Measurements from ENCODE around the gene MADD. TPM values are rescaled to one million over a fixed set of nuclear protein-coding genes. Genes with fewer than 3 reads are reported as not detected.

The MADD gene
- total RNA-seq: 52.3 TPM

GRCh38 chr11:47269829-47270305 is at the start of gene MADD:
Gene MADD, plus strand, starts transcription at chr11:47270133.
- DNase-seq (ENCODE audit: low spot score) (peak; percentile 90), ATAC-seq (peak; percentile 88)
- intact Hi-C loops (cut with DNase I): no loop called here

- DNase-seq (ENCODE audit: low spot score) (no peak), ATAC-seq (no peak)
- intact Hi-C loops (cut with DNase I): no loop called here
Measured at GRCh38 chr11:47220401-47220821, 49.5 kb upstream of the MADD start.

DNA sequence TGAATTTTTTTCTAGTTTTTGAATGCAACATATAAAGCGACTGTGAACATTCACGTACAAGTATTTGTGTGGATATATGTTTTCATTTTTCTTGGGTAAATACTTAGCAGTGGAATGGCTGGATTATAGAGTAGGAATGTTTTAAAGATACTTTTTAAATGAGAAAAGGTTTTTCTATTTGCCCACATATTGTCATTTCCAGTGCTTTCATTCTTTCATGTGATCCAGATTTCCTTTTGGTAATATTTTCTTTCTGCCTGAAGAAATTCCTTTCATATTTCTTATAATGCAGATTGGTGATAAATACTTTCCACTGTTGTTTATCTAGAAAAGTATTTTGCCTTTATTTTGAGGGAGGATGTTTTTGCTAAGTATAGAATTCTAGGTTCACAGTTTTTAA is 47.2 kb upstream of the MADD start:
- ATAC-seq (no peak), DNase-seq (ENCODE audit: low spot score) (no peak)
- intact Hi-C loops (cut with DNase I): no loop called here

GRCh38 chr11:47225552-47226400 is 44.2 kb upstream of the MADD start:
- intact Hi-C loops (cut with DNase I): no loop called here
- ATAC-seq (no peak), DNase-seq (ENCODE audit: low spot score) (no peak)

GRCh38 chr11:47229161-47229560 is 40.8 kb upstream of the MADD start:
- ATAC-seq: no peak
- intact Hi-C loops (cut with DNase I): no loop called here
- no peak for DNase-seq (ENCODE audit: low spot score)

DNA sequence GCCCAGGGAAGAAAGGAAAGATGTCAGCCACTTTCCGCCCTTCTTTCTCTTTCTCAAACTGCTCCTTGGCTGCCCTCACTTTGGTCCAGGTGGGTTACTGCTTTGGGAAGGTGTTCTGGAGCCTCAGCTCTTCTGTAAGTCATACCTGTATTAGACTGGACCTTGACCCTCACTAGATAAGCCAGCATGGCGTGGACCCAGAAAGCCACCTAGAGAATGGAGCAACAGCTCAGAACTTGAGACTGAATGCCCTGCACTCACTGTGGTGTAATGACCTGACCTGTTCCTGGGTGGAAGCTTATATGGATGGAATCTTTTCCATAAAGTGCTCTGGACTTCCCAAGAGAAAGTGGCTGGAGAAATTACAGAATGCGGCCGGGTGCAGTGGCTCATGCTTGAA is 36.9 kb upstream of the MADD start:
- ATAC-seq (no peak), DNase-seq (ENCODE audit: low spot score) (no peak)
- intact Hi-C loops (cut with DNase I): no loop called here

DNA sequence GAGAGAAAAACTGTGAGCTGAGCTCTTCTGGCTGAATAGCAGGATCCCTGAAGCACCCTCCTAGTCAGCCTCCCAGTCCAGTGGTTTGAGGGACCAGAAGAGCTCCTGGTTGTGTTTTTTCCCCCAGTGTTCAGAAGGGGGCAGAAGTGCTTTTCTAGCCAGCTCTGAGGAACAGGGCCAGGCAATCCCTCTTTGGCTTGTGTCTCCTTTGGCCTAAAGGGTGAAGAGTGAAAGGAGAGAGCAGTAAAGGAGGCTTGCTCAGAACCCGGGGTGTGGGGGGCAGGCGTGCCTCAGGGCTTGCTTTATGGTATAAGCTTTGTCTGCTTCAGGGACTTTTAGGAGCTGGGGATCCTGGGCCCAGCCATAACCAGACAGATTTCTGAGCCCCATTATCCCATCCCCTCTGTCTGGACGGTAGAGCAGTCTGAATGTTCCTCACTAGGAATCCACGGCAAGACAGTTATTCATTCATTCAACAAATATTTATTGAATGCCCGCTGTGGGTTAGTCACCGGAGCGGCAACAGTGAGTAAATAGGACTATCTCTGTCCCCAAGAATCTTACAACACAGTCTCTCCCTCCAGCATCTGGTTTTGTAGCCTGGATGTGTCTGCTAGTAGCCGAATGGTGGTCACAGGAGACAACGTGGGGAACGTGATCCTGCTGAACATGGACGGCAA is 35.8 kb upstream of the MADD start:
- no peak for DNase-seq (ENCODE audit: low spot score)
- ATAC-seq: peak; percentile 82
- intact Hi-C loops (cut with DNase I): no loop called here

- ATAC-seq (peak; percentile 39), DNase-seq (ENCODE audit: low spot score) (no peak)
- intact Hi-C loops (cut with DNase I): no loop called here
Measured at GRCh38 chr11:47234669-47235100, 35.2 kb upstream of the MADD start.

DNA sequence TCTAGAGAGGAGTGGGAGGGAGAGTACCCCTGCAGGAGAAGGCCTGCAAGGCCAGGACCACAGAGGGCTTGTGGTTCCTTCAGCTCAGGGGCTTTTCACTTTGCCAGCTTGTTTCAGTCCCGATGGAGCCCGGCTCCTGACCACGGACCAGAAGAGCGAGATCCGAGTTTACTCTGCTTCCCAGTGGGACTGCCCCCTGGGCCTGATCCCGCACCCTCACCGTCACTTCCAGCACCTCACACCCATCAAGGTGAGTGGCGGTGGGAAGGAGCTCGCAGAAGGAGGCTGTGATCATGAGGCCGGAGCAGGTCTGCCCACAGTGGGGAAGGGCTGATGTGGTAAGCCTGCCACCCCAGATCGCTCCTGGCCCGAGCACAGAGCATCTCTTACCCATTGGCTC is 34.8 kb upstream of the MADD start:
- intact Hi-C loops (cut with DNase I): no loop called here
- no peak for ATAC-seq
- no peak for DNase-seq (ENCODE audit: low spot score)

DNA sequence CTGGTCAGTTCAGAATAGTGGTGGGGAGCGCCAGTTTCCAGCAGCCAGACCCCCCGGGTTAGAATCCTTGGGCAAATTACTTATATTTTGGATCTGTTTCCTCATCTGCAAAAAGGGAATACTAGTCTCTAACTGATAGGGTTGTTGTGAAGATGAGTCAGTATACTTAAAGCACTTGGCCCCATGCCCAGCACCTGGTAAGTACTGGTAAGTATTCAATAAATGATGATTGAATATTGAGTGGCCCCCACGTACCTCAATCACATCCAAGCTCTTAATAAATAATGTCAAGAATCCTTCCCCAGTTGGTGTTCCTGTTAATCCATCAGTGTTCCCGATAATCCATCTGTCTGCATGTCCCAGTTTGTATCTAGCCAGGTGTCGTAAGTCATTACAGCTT is 33.5 kb upstream of the MADD start:
- intact Hi-C loops (cut with DNase I): no loop called here
- DNase-seq (ENCODE audit: low spot score) (no peak), ATAC-seq (no peak)

GRCh38 chr11:47239852-47240251 is 30.1 kb upstream of the MADD start:
- intact Hi-C loops (cut with DNase I): no loop called here
- no peak for DNase-seq (ENCODE audit: low spot score)
- no peak for ATAC-seq

- intact Hi-C loops (cut with DNase I): no loop called here
- no peak for ATAC-seq
- no peak for DNase-seq (ENCODE audit: low spot score)
Measured at GRCh38 chr11:47241841-47242301, 28.1 kb upstream of the MADD start.

DNA sequence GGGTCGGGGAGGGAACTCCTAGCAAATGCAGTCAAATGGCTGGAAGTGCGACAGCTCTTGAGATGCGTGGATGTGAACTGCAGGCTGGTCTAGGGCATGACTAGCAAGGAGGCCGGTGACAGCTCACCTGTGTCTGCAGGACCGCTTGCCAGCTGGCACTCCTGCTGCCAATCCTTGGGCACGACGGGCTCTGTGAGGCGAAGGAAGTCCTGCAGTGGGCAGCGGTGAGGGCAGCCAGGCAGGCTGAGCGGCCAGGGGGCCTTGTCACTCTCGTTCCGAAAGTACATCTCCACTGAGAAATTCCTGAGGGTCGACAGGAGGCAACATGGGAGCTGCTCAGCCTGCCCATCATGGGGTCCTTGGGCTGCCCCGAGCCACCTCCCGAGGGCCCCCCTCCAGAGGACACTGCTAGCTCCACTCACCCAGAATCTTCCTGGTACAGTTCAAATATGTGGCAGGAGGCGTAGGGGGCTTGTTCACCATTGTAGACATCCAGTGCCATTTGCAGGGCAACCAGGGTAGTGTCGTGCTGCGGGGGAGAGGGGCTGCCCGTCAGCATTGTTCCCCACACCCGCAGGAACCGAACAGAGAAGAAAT is 27.2 kb upstream of the MADD start:
- DNase-seq (ENCODE audit: low spot score) (no peak), ATAC-seq (no peak)
- intact Hi-C loops (cut with DNase I): no loop called here

DNA sequence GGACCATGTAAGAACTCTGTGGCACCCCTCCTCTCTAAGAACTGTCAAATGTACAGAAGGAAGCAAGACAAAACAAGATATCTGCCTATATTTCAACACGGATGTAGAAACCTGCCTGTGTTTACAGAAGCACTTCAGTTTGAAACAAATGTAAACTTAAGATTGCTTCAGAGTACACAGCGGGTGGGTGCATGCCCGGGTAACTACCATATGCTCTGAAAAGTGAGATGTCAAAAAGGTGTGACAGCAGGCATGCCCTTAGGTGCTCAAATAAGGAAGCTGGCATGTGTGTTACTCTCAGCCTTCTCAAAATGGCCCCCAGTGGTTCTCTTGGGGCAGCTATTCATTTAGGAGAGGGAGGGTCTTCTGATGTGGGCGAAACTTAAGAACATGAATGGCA is 26.5 kb upstream of the MADD start:
- DNase-seq (ENCODE audit: low spot score): no peak
- intact Hi-C loops (cut with DNase I): no loop called here
- ATAC-seq: no peak

DNA sequence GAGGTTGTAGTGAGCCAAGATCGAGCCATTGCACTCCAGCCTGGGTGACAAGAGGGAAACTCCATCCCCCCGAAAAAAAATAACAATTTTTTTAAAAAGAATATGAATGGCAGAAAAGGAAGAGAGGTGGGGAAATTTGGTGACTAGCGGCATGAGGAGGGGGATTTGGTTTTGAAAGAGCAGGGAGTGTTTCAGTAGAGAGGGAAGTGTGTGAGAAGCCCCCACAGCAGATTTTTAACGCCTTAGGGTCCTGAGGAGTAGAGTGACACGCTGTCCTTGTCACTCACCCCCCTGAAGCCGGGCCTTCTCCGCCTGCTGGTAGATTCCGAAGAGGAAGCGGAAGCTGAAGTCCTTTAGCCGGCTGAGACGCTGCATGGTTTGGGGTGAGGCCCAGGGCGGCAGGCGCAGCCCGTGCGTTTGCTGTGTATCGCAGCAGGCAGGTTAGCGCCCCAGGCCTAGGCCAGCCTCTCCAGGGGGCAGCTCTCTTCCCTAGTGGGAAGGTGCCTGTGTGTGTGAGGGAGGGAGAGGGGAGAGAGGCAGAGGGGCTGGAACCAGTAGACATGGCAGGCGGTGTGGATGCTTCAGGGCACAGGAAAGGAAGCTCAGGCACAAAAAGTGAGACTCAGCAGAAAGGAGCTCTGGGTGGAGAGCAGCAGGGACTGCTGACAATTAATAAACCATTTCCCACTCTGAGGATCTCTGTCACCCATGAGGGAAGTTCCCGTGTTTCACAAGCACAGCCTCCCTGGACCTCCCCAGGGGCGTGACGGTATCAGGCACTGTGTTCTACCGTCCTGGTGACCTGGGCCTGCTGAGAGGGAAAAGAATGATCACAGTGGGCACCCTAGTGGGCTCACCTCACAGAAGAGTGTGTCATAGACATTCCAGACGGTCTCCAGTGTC is 25.2 kb upstream of the MADD start:
- no peak for DNase-seq (ENCODE audit: low spot score)
- intact Hi-C loops (cut with DNase I): no loop called here
- ATAC-seq: peak; percentile 7

DNA sequence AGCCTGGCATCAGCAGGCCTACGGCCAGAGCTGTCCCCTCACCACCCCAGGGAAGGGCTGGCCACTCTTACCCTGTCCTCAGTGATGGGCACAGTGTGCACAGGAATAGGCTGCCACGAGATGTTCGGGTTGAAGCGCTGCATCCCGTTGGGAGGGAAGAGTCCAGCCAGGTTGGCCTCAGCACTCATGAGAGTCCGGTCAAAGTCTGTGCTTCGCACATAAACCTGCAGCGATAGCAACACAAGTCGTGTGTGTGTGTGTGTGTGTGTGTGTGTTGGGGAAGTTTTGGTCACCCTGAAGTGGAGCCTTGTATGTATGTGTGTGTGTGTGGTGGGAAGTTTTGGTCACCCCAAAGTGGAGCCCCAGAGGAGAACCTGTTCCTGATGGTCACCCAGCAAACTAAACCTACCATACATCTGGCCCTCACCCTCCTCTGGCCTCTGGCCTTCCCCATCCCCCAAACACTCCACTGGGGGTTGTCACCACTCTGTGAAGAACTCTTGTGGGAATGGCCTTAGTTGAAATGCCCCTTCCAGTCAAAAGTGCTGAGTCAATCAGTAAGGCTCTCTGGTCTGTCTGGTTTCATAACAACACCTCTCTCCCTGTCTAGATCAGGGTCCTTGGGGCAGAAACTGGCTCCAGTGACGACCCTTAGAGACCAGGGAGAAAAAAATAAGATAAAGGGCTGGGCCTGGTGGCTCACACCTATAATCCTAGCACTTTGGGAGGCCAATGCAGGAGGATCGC is 24.1 kb upstream of the MADD start:
- no peak for ATAC-seq
- intact Hi-C loops (cut with DNase I): no loop called here
- no peak for DNase-seq (ENCODE audit: low spot score)

DNA sequence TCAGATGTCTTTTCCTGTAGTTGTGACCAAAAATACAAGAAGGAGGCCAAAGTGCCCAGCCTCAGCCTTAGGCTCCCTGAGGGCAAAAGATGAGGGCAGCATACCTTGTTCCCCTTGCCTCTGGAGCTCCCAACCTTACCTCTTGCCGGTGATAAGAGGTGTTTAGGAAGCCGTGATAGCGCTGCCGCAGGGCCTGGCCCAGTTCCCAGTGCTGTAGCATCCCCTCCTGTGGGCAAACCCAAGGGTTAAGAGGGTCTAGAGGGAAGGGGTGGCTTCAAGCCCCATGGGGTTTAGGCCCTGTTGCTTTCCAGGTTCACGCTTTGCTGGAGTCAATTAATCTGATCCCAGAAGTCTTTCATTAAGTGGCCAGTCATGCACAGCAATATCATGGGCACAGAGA is 22.4 kb upstream of the MADD start:
- intact Hi-C loops (cut with DNase I): no loop called here
- no peak for DNase-seq (ENCODE audit: low spot score)
- no peak for ATAC-seq

GRCh38 chr11:47248304-47248663 is 21.6 kb upstream of the MADD start:
- peak; percentile 43 for ATAC-seq
- no peak for DNase-seq (ENCODE audit: low spot score)
- intact Hi-C loops (cut with DNase I): no loop called here
